ENCODE results near the gene FADS6.

FADS6 gene

DNA sequence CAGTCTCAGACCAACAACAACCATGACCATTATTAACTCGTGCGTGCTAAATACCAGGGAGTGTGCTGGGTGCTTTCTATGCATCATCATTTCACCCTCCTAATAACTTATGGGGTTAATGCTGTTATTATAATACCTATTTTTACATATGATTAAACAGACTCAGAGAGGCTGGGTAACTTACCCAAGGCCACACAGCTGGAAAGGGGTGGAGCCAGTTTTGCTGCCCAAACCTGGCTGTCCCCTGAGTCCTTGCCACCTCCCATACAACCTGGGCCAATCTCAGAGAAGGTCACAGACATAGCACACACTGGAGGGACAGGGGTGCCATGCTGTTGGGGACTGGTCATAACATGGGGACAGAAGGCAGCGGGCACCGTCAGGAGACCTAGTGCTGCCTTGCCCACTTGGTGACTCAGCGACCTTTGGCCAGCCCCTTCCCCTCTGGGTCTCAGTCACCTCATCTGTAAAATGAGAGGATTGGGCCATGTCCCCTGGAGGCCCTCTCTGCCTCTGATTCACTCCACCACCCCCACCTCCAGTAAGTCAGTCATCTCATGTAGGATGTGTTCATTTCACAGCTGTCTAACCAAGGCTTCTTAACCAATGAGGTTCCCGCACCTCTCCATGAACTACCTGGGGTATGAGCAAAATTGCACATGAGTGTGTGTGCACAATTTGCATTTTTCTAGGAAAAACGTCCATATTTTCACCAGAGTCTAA lies 11.4 kb upstream of the FADS6 start:
- no peaks in the 10 kb centered on the region for H3K36me3 ChIP-seq (replicated peaks; ENCODE audit: low read depth, low read length)
- no peak overlapping the region for H3K4me3 ChIP-seq (ENCODE audit: low read length)
- H3K27me3 ChIP-seq (ENCODE audit: low read depth, low read length), result no peaks in the 10 kb centered on the region
- no peaks in the 10 kb centered on the region for H3K79me2 ChIP-seq (ENCODE audit: low read length)
- TF ChIP-seq EZH2phosphoT487 (IDR thresholded peaks at IDR 0.05; ENCODE audit: low read depth), result no peak
- TF ChIP-seq, protein P1, sequence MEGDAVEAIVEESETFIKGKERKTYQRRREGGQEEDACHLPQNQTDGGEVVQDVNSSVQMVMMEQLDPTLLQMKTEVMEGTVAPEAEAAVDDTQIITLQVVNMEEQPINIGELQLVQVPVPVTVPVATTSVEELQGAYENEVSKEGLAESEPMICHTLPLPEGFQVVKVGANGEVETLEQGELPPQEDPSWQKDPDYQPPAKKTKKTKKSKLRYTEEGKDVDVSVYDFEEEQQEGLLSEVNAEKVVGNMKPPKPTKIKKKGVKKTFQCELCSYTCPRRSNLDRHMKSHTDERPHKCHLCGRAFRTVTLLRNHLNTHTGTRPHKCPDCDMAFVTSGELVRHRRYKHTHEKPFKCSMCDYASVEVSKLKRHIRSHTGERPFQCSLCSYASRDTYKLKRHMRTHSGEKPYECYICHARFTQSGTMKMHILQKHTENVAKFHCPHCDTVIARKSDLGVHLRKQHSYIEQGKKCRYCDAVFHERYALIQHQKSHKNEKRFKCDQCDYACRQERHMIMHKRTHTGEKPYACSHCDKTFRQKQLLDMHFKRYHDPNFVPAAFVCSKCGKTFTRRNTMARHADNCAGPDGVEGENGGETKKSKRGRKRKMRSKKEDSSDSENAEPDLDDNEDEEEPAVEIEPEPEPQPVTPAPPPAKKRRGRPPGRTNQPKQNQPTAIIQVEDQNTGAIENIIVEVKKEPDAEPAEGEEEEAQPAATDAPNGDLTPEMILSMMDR (IDR thresholded peaks at IDR 0.05; ENCODE audit: low read depth, low read length), result no peak
- H3K9ac ChIP-seq (ENCODE audit: low read length), result no peak overlapping the region
- no peak overlapping the region for H2AFZ ChIP-seq (ENCODE audit: low read depth, low read length)
- H3K4me1 ChIP-seq (ENCODE audit: low read length), result no peaks in the 10 kb centered on the region
- H3K9me3 ChIP-seq (ENCODE audit: insufficient read depth, low read length), result no peaks in the 10 kb centered on the region
- no peaks in the 10 kb centered on the region for H4K20me1 ChIP-seq (ENCODE audit: insufficient read depth, low read length)
- H3K27ac ChIP-seq (ENCODE audit: low read length), result no peak overlapping the region
- H3K4me2 ChIP-seq (ENCODE audit: low read length), result no peak overlapping the region

DNA sequence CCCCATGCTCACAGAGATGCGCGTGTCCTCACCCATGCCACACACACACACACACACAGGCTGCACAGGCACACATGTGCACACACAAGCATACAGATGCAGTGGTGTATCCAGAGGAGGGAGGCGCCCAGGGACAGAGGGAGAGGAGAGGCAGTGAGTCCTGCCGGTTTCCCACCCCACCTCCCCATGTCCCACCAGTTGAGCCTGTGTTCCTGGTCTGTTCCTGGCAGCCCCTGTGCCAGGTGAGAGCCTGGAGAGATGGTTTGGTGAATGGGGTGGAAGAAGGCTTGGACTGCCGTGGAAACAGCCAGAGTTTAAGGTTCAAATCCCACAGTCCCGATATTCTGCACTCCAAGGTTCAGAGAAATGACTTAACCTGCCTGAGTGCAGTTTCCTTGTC lies 10.2 kb upstream of the FADS6 start:
- no peaks in the 10 kb centered on the region for H3K36me3 ChIP-seq (replicated peaks; ENCODE audit: low read depth, low read length)
- H3K79me2 ChIP-seq (ENCODE audit: low read length), result no peaks in the 10 kb centered on the region
- H3K9me3 ChIP-seq (ENCODE audit: insufficient read depth, low read length), result no peaks in the 10 kb centered on the region
- H2AFZ ChIP-seq (ENCODE audit: low read depth, low read length), result no peak overlapping the region
- no peak for TF ChIP-seq EZH2phosphoT487 (IDR thresholded peaks at IDR 0.05; ENCODE audit: low read depth)
- TF ChIP-seq, protein P1 (IDR thresholded peaks at IDR 0.05; ENCODE audit: low read depth, low read length), result no peak
- no peak overlapping the region for H3K9ac ChIP-seq (ENCODE audit: low read length)
- H3K4me3 ChIP-seq (ENCODE audit: low read length), result no peak overlapping the region
- H3K4me2 ChIP-seq (ENCODE audit: low read length), result no peak overlapping the region
- H3K27ac ChIP-seq (ENCODE audit: low read length), result no peak overlapping the region
- no peaks in the 10 kb centered on the region for H3K27me3 ChIP-seq (ENCODE audit: low read depth, low read length)
- no peaks in the 10 kb centered on the region for H4K20me1 ChIP-seq (ENCODE audit: insufficient read depth, low read length)
- H3K4me1 ChIP-seq (ENCODE audit: low read length), result no peaks in the 10 kb centered on the region

GRCh38 chr17:74903034-74903433 lies 9.6 kb upstream of the FADS6 start:
- Histone ChIP-seq H4K20me1 (ENCODE audit: insufficient read depth, low read length) (no peaks in the 10 kb centered on the region), H3K4me2 (ENCODE audit: low read length) (no peak overlapping the region), H3K4me1 (ENCODE audit: low read length) (no peaks in the 10 kb centered on the region), H3K9me3 (ENCODE audit: insufficient read depth, low read length) (no peaks in the 10 kb centered on the region), H3K79me2 (ENCODE audit: low read length) (no peaks in the 10 kb centered on the region), H3K27me3 (ENCODE audit: low read depth, low read length) (no peaks in the 10 kb centered on the region), H2AFZ (ENCODE audit: low read depth, low read length) (no peak overlapping the region), H3K27ac (ENCODE audit: low read length) (no peak overlapping the region), H3K9ac (ENCODE audit: low read length) (no peak overlapping the region), H3K36me3 (replicated peaks; ENCODE audit: low read depth, low read length) (no peaks in the 10 kb centered on the region), H3K4me3 (ENCODE audit: low read length) (no peak overlapping the region)
- TF ChIP-seq EZH2phosphoT487 (IDR thresholded peaks at IDR 0.05; ENCODE audit: low read depth), result no peak
- TF ChIP-seq, protein P1 (IDR thresholded peaks at IDR 0.05; ENCODE audit: low read depth, low read length), result no peak

DNA sequence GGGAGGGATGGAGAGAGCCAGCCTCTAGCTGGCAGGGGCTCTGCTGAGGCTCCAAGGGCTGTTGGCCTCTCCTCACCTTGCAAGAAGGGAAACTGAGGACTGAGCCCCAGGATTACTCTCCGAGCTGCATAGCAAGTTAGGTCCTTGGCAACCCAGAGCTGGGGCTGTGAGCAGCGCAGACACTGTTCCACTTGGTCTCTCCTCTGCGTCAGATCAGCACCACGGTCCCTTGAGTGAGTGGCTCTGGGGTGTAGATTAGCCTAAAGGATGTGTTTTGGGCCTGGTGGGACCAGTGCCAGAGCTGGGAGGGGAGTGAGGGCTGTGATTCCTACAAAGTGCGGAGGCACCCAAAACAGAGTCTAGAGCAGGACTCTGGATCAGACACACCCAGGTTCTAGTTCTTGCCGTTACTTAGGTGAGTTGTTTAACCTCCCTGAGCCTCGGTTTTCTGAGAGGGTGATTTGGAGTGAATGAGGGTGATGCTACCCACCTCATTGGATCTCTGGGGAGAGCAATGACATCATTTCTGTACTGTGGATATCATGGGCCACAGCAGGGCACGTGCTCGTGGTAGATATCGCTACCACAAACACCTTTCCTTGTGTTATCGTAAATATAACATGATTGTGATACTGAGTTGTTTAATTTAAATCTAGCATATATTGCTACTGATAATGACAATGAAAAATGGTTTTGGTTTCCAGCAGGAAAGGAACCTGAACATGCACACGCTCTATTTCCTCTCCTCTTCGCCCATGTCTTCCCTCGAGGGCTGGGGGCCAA lies 8.1 kb upstream of the FADS6 start:
- no peaks in the 10 kb centered on the region for H3K36me3 ChIP-seq (replicated peaks; ENCODE audit: low read depth, low read length)
- no peak overlapping the region for H3K4me3 ChIP-seq (ENCODE audit: low read length)
- H3K27me3 ChIP-seq (ENCODE audit: low read depth, low read length), result peaks cover 3% of the 10 kb centered on the region; the same call in 1 of the 2 replicates
- TF ChIP-seq EZH2phosphoT487 (IDR thresholded peaks at IDR 0.05; ENCODE audit: low read depth), result no peak
- TF ChIP-seq, protein P1 (IDR thresholded peaks at IDR 0.05; ENCODE audit: low read depth, low read length), result no peak
- no peak overlapping the region for H3K27ac ChIP-seq (ENCODE audit: low read length)
- no peak overlapping the region for H3K4me2 ChIP-seq (ENCODE audit: low read length)
- H2AFZ ChIP-seq (ENCODE audit: low read depth, low read length), result no peak overlapping the region
- H3K9me3 ChIP-seq (ENCODE audit: insufficient read depth, low read length), result no peaks in the 10 kb centered on the region
- no peaks in the 10 kb centered on the region for H3K4me1 ChIP-seq (ENCODE audit: low read length)
- H3K9ac ChIP-seq (ENCODE audit: low read length), result no peak overlapping the region
- no peaks in the 10 kb centered on the region for H4K20me1 ChIP-seq (ENCODE audit: insufficient read depth, low read length)
- no peaks in the 10 kb centered on the region for H3K79me2 ChIP-seq (ENCODE audit: low read length)
